SKM-1 treated with dmso at 0.1 percent for 144 hours (cell line): ENCODE data around the gene CT47B1.
"Not testable (repeated sequence)": the region's sequence is repeated elsewhere in the genome, so short reads cannot be mapped to it uniquely, and the experiment has no call there.

Experiments used
- DNase-seq: peaks from one replicate; lab custom pipeline; 2025; ENCODE audit not compliant: unreplicated experiment; lab: John Stamatoyannopoulos, UW

CT47B1 gene

GRCh38 chrX:120875766-120876165 lies at the start of gene CT47B1:
Gene CT47B1 (minus strand): TSS chrX:120875866. CDS start chrX:120875670, 196 bp downstream.
- not testable (repeated sequence) for DNase-seq

GRCh38 chrX:120874678-120875557 lies 748 bp downstream of the CT47B1 start:
- DNase-seq = no peak

DNA sequence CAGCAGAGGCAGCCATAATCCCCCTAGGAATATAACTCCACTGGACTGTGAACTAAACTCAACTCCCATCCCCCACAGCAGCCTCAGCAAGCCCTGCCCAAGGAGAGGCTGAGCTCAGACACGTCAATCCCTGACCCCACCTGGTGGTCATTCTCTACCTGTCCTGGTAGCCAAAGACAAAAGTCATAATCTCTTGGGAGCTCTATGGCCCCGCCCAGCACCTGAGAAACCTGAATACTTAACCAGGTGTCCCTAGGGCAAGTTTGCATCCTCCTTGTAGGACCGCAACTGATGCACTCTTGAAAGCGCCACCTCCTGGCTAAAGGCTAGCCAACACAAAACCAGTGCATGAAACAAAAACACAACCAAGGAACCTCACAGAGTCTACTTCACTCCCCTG lies 18.4 kb downstream of the CT47B1 start:
- no peak for DNase-seq

- DNase-seq = no peak
Observed at GRCh38 chrX:120840827-120841226, 34.8 kb downstream of the CT47B1 start.

- no peak for DNase-seq
Observed at GRCh38 chrX:120839491-120839890, 36.2 kb downstream of the CT47B1 start.

DNA sequence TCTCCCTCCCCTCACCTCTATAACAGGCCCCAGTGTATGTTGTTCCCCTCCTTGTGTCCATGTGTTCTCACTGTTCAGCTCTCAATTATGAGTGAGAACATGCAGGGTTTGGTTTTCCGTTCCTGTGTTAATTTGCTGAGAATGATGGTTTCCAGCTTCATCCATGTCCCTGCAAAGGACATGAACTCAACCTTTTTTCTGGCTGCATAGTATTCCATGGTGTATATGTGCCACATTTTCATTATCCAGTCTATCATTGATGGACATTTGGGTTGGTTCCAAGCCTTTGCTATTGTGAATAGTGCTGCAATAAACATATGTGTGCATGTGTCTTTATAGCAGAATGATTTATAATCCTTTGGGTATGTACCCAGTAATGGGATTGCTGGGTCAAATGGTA lies 48.5 kb downstream of the CT47B1 start:
- not testable (repeated sequence) for DNase-seq

GRCh38 chrX:120825146-120825545 lies 50.5 kb downstream of the CT47B1 start:
- no peak for DNase-seq

- DNase-seq = no peak
Observed at GRCh38 chrX:120824021-120824420, 51.6 kb downstream of the CT47B1 start.

GRCh38 chrX:120823556-120823955 lies 52.1 kb downstream of the CT47B1 start:
- DNase-seq = no peak
